MG63 (cell line): ENCODE results near the gene WSB1. TPM values are rescaled to one million over a fixed set of nuclear protein-coding genes. Genes with fewer than 3 reads are reported as not detected.

Experiments
- DNase-seq: peaks from one replicate; pipeline ENCODE4 v3.0.0-alpha.2; 2020
- H3K27me3 ChIP-seq: fragments of 250-450 bp; sonication (Bioruptor Pico); 2 replicates; pipeline ENCODE4 v1.5.1; 2020; ENCODE audit warnings: mild to moderate bottlenecking, moderate library complexity
- H3K36me3 ChIP-seq: fragments of 250-450 bp; sonication (Bioruptor Pico); 2 replicates; pipeline ENCODE4 v1.5.1; 2020; ENCODE audit warnings: mild to moderate bottlenecking, moderate library complexity
- H3K4me3 ChIP-seq: fragments of 250-450 bp; sonication (Bioruptor Pico); 2 replicates; pipeline ENCODE4 v1.5.1; 2020; ENCODE audit warnings: mild to moderate bottlenecking, moderate library complexity
- H3K9me3 ChIP-seq: fragments of 250-450 bp; sonication (Bioruptor Pico); 2 replicates; pipeline ENCODE4 v1.5.1; 2020; ENCODE audit warnings: mild to moderate bottlenecking, moderate library complexity
- total RNA-seq: library from RNA; depleted of rRNA; stranded (reverse); fragments of >200 nt; shearing (Covaris generic); gene quantifications from 2 replicates; pipeline ENCODE4 v1.2.3, GENCODE V29; 2014; ENCODE audit warnings: low replicate concordance; rRNA removed

WSB1 gene
- total RNA-seq, 1 experiment from 2014 or later: 46.4 TPM

- Histone ChIP-seq H3K4me3 (no peak overlapping the region), H3K36me3 (no peaks in the 10 kb centered on the region), H3K9me3 (no peaks in the 10 kb centered on the region), H3K27me3 (no peaks in the 10 kb centered on the region)
- DNase-seq: no peak
Observed at GRCh38 chr17:27354491-27355081, 60.7 kb downstream of the WSB1 start.

- no peak for DNase-seq
- no peaks in the 10 kb centered on the region for H3K27me3 ChIP-seq
- no peaks in the 10 kb centered on the region for H3K36me3 ChIP-seq
- no peak overlapping the region for H3K4me3 ChIP-seq
- no peaks in the 10 kb centered on the region for H3K9me3 ChIP-seq
Observed at GRCh38 chr17:27355419-27355818, 61.5 kb downstream of the WSB1 start.

GRCh38 chr17:27356091-27356705 lies 62.3 kb downstream of the WSB1 start:
- H3K9me3 ChIP-seq: no peaks in the 10 kb centered on the region
- DNase-seq: no peak
- H3K4me3 ChIP-seq: no peak overlapping the region
- no peaks in the 10 kb centered on the region for H3K36me3 ChIP-seq
- H3K27me3 ChIP-seq: no peaks in the 10 kb centered on the region

GRCh38 chr17:27357236-27357635 lies 63.3 kb downstream of the WSB1 start:
- no peak overlapping the region for H3K4me3 ChIP-seq
- no peaks in the 10 kb centered on the region for H3K36me3 ChIP-seq
- no peaks in the 10 kb centered on the region for H3K9me3 ChIP-seq
- DNase-seq: no peak
- H3K27me3 ChIP-seq: no peaks in the 10 kb centered on the region

GRCh38 chr17:27360507-27360906 lies 66.6 kb downstream of the WSB1 start:
- Histone ChIP-seq H3K36me3 (no peaks in the 10 kb centered on the region), H3K9me3 (no peaks in the 10 kb centered on the region), H3K4me3 (no peak overlapping the region), H3K27me3 (no peaks in the 10 kb centered on the region)
- DNase-seq: no peak

- Histone ChIP-seq H3K27me3 (no peaks in the 10 kb centered on the region), H3K4me3 (no peak overlapping the region), H3K9me3 (no peaks in the 10 kb centered on the region), H3K36me3 (no peaks in the 10 kb centered on the region)
- no peak for DNase-seq
Observed at GRCh38 chr17:27361695-27362094, 67.8 kb downstream of the WSB1 start.

GRCh38 chr17:27362503-27362902 lies 68.6 kb downstream of the WSB1 start:
- H3K9me3 ChIP-seq: no peaks in the 10 kb centered on the region
- H3K36me3 ChIP-seq: no peaks in the 10 kb centered on the region
- no peak for DNase-seq
- no peak overlapping the region for H3K4me3 ChIP-seq
- no peaks in the 10 kb centered on the region for H3K27me3 ChIP-seq

- no peaks in the 10 kb centered on the region for H3K27me3 ChIP-seq
- DNase-seq: no peak
- H3K9me3 ChIP-seq: no peaks in the 10 kb centered on the region
- no peaks in the 10 kb centered on the region for H3K36me3 ChIP-seq
- no peak overlapping the region for H3K4me3 ChIP-seq
Observed at GRCh38 chr17:27362909-27363308, 69.0 kb downstream of the WSB1 start.

- no peak for DNase-seq
- Histone ChIP-seq H3K27me3 (no peaks in the 10 kb centered on the region), H3K9me3 (no peaks in the 10 kb centered on the region), H3K4me3 (no peak overlapping the region), H3K36me3 (no peaks in the 10 kb centered on the region)
Observed at GRCh38 chr17:27363326-27363725, 69.4 kb downstream of the WSB1 start.

Other genes starting within 250 kb of the WSB1 start
- 0.52 and 7.6 TPM in 2 replicates for gene KSR1, start 162.3 kb downstream of the WSB1 start, total RNA-seq